ENCODE measurements around the gene ZBTB12.
"Not testable (repeated sequence)": the region's sequence is repeated elsewhere in the genome, so short reads cannot be mapped to it uniquely, and the experiment has no call there.

The ZBTB12 gene

GRCh38 chr6:31918069-31918720 is 16.3 kb upstream of the ZBTB12 start:
- Histone ChIP-seq H3K9ac (no peak overlapping the region), H2AFZ (no peak overlapping the region), H3K27ac (no peak overlapping the region), H3K4me2 (ENCODE audit: low read length) (no peak overlapping the region), H3K4me3 (ENCODE audit: low read depth, low read length) (no peak overlapping the region), H3K27me3 (ENCODE audit: control insufficient read depth, insufficient read depth, low read length) (no peaks in the 10 kb centered on the region), H3K4me1 (no peaks in the 10 kb centered on the region), H3K36me3 (ENCODE audit: control insufficient read depth, insufficient read depth, low read length) (no peaks in the 10 kb centered on the region), H3K79me2 (no peaks in the 10 kb centered on the region), H3K9me3 (ENCODE audit: control insufficient read depth, low read length) (no peaks in the 10 kb centered on the region)
- TF ChIP-seq, protein P1, sequence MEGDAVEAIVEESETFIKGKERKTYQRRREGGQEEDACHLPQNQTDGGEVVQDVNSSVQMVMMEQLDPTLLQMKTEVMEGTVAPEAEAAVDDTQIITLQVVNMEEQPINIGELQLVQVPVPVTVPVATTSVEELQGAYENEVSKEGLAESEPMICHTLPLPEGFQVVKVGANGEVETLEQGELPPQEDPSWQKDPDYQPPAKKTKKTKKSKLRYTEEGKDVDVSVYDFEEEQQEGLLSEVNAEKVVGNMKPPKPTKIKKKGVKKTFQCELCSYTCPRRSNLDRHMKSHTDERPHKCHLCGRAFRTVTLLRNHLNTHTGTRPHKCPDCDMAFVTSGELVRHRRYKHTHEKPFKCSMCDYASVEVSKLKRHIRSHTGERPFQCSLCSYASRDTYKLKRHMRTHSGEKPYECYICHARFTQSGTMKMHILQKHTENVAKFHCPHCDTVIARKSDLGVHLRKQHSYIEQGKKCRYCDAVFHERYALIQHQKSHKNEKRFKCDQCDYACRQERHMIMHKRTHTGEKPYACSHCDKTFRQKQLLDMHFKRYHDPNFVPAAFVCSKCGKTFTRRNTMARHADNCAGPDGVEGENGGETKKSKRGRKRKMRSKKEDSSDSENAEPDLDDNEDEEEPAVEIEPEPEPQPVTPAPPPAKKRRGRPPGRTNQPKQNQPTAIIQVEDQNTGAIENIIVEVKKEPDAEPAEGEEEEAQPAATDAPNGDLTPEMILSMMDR (IDR thresholded peaks at IDR 0.05): no peak

GRCh38 chr6:31915756-31916155 is 13.9 kb upstream of the ZBTB12 start:
- TF ChIP-seq, protein P1 (IDR thresholded peaks at IDR 0.05): no peak
- H2AFZ ChIP-seq: no peak overlapping the region
- no peak overlapping the region for H3K4me3 ChIP-seq (ENCODE audit: low read depth, low read length)

GRCh38 chr6:31915351-31915750 is 13.5 kb upstream of the ZBTB12 start:
- TF ChIP-seq, protein P1 (IDR thresholded peaks at IDR 0.05): no peak
- Histone ChIP-seq H3K79me2 (no peaks in the 10 kb centered on the region), H3K36me3 (ENCODE audit: control insufficient read depth, insufficient read depth, low read length) (no peaks in the 10 kb centered on the region), H3K27me3 (ENCODE audit: control insufficient read depth, insufficient read depth, low read length) (no peaks in the 10 kb centered on the region), H3K4me3 (ENCODE audit: low read depth, low read length) (no peak overlapping the region), H3K4me2 (ENCODE audit: low read length) (no peak overlapping the region), H3K9me3 (ENCODE audit: control insufficient read depth, low read length) (no peaks in the 10 kb centered on the region), H2AFZ (no peak overlapping the region), H3K27ac (no peak overlapping the region), H3K4me1 (no peaks in the 10 kb centered on the region), H3K9ac (no peak overlapping the region)

More at GRCh38 chr6:31915756-31916155, 13.9 kb upstream of the ZBTB12 start:
- Histone ChIP-seq H3K4me2 (ENCODE audit: low read length) (no peak overlapping the region), H3K36me3 (ENCODE audit: control insufficient read depth, insufficient read depth, low read length) (no peaks in the 10 kb centered on the region), H3K9ac (no peak overlapping the region), H3K27ac (no peak overlapping the region), H3K27me3 (ENCODE audit: control insufficient read depth, insufficient read depth, low read length) (no peaks in the 10 kb centered on the region), H3K9me3 (ENCODE audit: control insufficient read depth, low read length) (no peaks in the 10 kb centered on the region), H3K79me2 (no peaks in the 10 kb centered on the region), H3K4me1 (no peaks in the 10 kb centered on the region)

DNA sequence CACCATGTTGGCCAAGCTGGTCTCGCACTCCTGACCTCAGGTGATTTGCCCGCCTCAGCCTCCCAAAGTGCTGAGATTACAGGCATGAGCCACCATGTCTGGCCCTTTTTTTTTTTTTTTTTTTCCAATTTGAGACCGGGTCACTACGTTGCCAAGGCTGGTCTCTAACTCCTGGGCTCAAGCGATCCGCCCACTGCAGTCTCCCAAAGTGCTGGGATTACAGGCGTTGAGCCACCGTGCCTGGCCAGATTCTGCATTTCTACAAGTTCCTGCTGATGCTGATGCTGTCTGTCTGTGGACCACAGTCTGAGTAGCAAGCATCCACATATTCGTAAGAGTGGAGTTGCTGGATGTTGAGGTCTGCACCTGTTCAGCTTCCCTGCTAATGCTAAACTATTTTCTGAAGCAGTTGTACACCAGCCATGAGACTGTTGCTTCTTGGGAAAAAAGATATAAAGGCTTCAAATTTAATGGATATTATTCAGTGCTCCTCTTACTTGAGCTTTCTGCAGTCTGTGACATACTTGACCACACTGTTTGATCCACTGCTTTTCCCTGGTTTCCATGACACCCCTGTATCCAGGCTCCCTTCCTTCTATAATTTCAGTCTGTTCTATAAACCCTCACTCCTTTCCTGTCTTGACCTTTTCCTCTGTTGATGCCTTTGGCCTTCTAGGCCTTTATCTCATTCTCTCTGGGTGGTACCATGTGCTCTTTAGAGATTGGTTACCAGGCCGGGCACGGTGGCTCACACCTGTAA is 10.1 kb upstream of the ZBTB12 start:
- H3K27me3 ChIP-seq (ENCODE audit: control insufficient read depth, insufficient read depth, low read length): no peaks in the 10 kb centered on the region
- no peak overlapping the region for H3K9ac ChIP-seq
- no peak overlapping the region for H3K4me2 ChIP-seq (ENCODE audit: low read length)
- no peak overlapping the region for H3K27ac ChIP-seq
- no peaks in the 10 kb centered on the region for H3K79me2 ChIP-seq
- H3K36me3 ChIP-seq (ENCODE audit: control insufficient read depth, insufficient read depth, low read length): no peaks in the 10 kb centered on the region
- no peaks in the 10 kb centered on the region for H3K4me1 ChIP-seq
- TF ChIP-seq, protein P1 (IDR thresholded peaks at IDR 0.05): no peak
- no peak overlapping the region for H3K4me3 ChIP-seq (ENCODE audit: low read depth, low read length)
- no peaks in the 10 kb centered on the region for H3K9me3 ChIP-seq (ENCODE audit: control insufficient read depth, low read length)
- no peak overlapping the region for H2AFZ ChIP-seq

DNA sequence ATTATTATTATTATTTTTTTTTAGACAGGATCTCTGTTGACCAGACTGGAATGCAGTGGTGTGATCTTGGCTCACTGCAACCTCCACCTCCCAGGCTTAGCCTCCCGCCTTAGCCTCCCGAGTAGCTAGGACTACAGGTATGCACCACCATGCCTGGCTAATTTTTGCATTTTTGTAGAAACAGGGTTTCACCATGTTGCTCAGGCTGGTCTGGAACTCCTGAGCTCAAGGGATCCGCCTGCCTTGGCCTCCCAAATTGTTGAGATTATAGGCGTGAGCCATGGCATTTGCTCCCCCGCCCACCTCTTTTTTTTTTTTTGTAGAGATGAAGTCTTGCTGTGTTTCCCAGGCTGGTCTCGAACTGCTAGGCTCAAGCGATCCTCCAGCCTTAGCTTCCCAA is 7.4 kb upstream of the ZBTB12 start:
- not testable (repeated sequence) for H3K4me3 ChIP-seq (ENCODE audit: low read depth, low read length); H3K27ac ChIP-seq; H3K79me2 ChIP-seq; H3K9ac ChIP-seq; H2AFZ ChIP-seq; H3K36me3 ChIP-seq (ENCODE audit: control insufficient read depth, insufficient read depth, low read length); H3K4me1 ChIP-seq; H3K27me3 ChIP-seq (ENCODE audit: control insufficient read depth, insufficient read depth, low read length); H3K4me2 ChIP-seq (ENCODE audit: low read length); H3K9me3 ChIP-seq (ENCODE audit: control insufficient read depth, low read length)

All from parathyroid adenoma (tissue), 2 donors.